GM18861 (cell line): ENCODE results near the gene CLIP2.
"Not testable (repeated sequence)": the region's sequence is repeated elsewhere in the genome, so short reads cannot be mapped to it uniquely, and the experiment has no call there.

ENCODE experiments used
- ATAC-seq: cut with Tn5 transposase; IDR thresholded peaks from one replicate; pipeline ENCODE4 v1.9.1; 2021; ENCODE audit not compliant: unreplicated experiment

Gene CLIP2

GRCh38 chr7:74329225-74329624 is 40.0 kb downstream of the CLIP2 start:
- no peak for ATAC-seq

GRCh38 chr7:74332373-74333176 is 43.4 kb downstream of the CLIP2 start:
- ATAC-seq: no peak

- no peak for ATAC-seq
Observed at GRCh38 chr7:74334030-74334429, 44.8 kb downstream of the CLIP2 start.

GRCh38 chr7:74337926-74338325 is 48.7 kb downstream of the CLIP2 start:
- ATAC-seq: no peak

GRCh38 chr7:74338366-74339108 is 49.3 kb downstream of the CLIP2 start:
- no peak for ATAC-seq

GRCh38 chr7:74339648-74340047 is 50.4 kb downstream of the CLIP2 start:
- not testable (repeated sequence) for ATAC-seq

GRCh38 chr7:74343281-74344131 is 54.3 kb downstream of the CLIP2 start:
- no peak for ATAC-seq

- no peak for ATAC-seq
Observed at GRCh38 chr7:74344132-74344496, 54.9 kb downstream of the CLIP2 start.

GRCh38 chr7:74344786-74345185 is 55.6 kb downstream of the CLIP2 start:
- no peak for ATAC-seq

- no peak for ATAC-seq
Observed at GRCh38 chr7:74345970-74346369, 56.8 kb downstream of the CLIP2 start.

- ATAC-seq: no peak
Observed at GRCh38 chr7:74349621-74350020, 60.4 kb downstream of the CLIP2 start.

GRCh38 chr7:74350751-74351150 is 61.5 kb downstream of the CLIP2 start:
- ATAC-seq: no peak

- ATAC-seq: no peak
Observed at GRCh38 chr7:74351836-74352235, 62.6 kb downstream of the CLIP2 start.

- ATAC-seq: not testable (repeated sequence)
Observed at GRCh38 chr7:74352551-74353138, 63.4 kb downstream of the CLIP2 start.

- no peak for ATAC-seq
Observed at GRCh38 chr7:74354009-74354408, 64.8 kb downstream of the CLIP2 start.

GRCh38 chr7:74355091-74355490 is 65.9 kb downstream of the CLIP2 start:
- ATAC-seq: no peak

- no peak for ATAC-seq
Observed at GRCh38 chr7:74356589-74357315, 67.5 kb downstream of the CLIP2 start.

- no peak for ATAC-seq
Observed at GRCh38 chr7:74360008-74360407, 70.8 kb downstream of the CLIP2 start.

- ATAC-seq: no peak
Observed at GRCh38 chr7:74362266-74362665, 73.1 kb downstream of the CLIP2 start.

GRCh38 chr7:74364061-74364460 is 74.9 kb downstream of the CLIP2 start:
- ATAC-seq: no peak
